HL-60/S4 treated with retinoic acid at 250 ng/mL for 4 days and 3 days (cell line): Measurements from ENCODE around the gene ANKRD42.
"Not testable (repeated sequence)": the region's sequence is repeated elsewhere in the genome, so short reads cannot be mapped to it uniquely, and the experiment has no call there.

Source experiments
- in situ Hi-C: fragments of 300-500 bp; cut with MboI; formaldehyde crosslinking; loops from 2 replicates; pipeline ENCODE4 v1.7.0; 2022; ENCODE audit warnings: low sequenced_read_pairs

ANKRD42 gene

DNA sequence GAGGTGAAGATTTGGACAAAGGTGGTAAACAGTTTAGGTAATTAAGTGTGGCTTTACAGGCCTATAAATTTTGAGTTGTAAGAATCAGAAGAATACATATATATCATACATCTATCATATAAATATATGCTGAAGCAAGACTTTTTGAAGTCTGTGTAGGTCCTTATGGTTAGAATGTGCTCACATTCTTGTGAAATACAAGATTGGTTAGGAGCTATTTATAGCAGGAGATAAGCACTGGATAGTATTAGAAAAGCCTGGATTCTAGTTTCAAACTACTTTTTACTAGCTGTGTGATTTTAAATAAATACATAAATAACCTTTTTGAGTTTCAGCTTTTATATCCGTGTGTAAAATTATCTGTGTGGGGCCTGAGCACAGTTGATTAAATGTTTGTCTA, 42.3 kb downstream of the ANKRD42 start:
- in situ Hi-C loops, result no loop called here

DNA sequence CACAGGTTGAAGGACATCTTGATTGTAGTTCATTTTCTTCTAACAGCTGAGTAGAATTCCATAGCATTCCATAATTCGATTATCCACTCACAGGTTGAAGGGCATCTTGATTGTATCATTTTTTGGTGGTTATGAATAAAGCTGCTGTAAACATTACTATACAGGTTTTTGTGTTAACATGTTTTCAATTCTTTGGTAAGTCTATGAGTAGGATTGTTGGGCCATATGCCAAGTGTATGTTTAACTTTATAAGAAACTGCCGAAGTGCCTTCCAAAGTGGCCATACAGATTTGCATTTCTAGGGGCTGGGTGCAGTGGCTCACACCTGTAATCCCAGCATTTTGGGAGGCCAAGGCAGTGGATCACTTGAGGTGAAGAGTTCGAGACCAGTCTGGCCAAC, 44.6 kb downstream of the ANKRD42 start:
- in situ Hi-C loops, result no loop called here

DNA sequence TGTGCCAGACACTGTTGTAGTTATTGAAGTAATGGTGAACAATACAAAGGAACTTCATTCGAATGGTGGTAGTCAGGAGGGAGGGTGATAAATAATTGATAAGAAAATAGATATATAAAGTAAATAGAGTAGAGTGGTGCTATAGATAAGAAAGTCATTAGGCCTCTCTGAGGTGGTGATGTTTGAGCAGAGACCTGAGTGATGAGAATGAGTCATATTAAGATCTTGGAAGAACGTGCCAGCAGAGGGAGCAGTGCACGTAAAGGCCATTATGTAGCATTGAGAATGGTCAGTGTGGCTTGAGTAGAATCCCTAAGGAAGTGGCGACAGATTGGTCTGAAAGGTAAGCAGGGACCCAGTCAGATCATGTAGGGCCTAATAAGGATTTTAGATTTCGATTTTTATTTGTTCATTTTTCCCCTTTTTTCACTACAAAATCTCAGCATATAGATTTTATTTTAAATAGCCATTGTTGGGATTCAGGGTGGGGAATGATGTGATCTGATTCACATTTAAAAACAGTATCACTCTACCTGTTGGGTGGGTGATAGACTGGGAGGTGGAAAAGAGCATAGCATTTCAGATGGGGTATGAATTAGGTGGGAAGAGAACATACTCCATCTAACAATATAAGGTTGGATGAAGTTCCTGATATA, 47.9 kb downstream of the ANKRD42 start:
- in situ Hi-C loops, result no loop called here

DNA sequence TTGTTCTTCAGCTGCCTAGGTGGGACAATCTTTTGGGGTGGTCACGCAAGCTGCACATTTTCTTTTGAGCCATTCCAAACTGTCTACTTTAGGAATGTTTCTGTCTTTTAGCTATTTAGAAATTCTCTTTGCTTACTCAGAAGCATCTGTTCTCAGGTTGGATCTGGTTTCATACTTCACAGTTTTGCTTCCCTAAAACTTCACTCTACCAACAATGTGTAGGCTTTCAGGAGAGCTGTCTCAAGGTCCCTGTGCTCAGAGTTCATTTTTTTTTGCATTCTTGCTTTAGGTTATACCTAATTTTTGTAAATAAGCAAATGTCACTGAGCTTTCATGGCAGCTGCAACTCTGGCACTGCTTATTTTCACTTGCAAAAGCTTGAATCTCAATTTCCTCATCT, 55.9 kb downstream of the ANKRD42 start:
- in situ Hi-C loops, result no loop called here

DNA sequence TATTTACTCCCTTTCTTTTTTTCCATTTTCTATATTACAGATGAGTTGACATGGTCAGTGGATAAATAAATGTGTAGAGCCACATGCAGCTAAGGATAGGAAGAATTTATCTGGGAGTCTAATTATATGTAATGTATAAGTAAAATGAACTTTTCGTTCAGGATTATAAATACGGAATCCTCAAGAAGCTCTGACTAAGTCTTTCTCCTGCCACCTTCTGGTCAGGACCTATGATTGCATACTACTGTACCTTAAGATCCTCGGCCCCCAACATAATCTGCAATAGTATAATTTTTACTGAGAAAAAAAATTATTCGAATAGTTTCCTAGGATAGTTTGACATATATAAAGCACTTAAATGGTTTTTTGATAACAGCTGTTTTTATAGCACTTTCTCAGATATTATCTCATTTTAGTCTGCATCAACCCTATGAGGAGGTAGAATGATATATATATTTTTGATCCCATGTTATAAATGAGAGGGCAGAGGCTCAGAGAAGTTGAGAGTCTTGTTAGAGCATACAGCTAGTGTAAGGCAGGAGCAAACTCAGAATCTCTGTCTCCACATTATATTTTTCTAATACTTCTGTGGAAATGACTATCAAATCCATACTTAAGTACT, 56.6 kb downstream of the ANKRD42 start:
- in situ Hi-C loops, result no loop called here

DNA sequence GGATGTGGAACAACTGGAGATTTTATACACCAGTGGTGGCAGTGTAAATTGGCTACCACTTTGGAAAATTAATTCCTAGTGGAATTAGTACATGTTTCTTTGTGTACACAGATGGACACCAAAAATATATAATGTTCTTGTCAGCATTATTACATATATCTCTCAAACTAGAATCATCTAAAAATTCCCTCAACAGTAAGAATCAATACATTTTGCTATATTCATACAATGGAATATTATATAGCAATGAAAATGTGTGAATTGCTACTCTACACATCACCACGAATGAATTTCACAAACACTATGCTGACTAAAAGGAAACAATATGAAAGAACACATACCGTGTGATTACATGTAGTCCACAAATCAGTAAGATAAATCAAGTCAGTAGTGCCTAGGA, 58.8 kb downstream of the ANKRD42 start:
- in situ Hi-C loops, result no loop called here

DNA sequence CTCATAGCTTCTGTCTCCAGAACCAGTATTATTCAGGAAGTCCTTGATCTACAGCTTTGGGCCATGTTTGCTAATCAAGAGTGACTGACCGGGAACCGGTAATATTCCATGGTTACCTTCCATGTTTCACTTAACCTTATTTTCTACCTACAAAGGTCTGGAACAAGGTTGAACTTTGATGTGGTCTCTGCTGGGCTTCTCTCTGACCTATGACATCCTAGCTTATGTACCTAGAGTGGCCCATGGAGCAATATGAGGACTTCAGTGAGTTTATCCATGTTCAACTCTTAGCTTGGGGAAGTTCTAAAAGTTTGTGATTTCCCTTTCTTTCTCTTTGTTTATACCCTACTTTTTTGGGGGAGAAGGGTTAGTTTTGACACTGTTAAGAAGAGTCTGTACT, 59.4 kb downstream of the ANKRD42 start:
- in situ Hi-C loops, result no loop called here

DNA sequence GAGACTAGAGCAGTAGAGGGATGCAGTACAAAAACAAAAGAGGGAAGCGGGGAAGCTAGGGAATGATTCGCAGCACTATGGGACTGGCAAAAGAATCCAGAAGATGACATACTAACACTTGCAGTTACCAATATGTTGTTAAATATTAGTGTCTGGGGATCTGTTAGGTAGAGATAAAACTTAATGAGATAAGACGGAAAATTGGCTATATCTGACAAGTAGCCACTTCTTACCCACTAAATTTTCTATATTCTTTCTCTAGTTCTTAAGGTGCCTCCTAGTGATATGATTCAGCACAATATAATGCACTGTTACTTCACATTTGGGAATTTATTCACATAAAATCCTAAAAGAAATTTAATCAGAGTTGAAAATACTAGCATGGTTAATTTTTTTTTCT, 61.9 kb downstream of the ANKRD42 start:
- in situ Hi-C loops, result no loop called here

DNA sequence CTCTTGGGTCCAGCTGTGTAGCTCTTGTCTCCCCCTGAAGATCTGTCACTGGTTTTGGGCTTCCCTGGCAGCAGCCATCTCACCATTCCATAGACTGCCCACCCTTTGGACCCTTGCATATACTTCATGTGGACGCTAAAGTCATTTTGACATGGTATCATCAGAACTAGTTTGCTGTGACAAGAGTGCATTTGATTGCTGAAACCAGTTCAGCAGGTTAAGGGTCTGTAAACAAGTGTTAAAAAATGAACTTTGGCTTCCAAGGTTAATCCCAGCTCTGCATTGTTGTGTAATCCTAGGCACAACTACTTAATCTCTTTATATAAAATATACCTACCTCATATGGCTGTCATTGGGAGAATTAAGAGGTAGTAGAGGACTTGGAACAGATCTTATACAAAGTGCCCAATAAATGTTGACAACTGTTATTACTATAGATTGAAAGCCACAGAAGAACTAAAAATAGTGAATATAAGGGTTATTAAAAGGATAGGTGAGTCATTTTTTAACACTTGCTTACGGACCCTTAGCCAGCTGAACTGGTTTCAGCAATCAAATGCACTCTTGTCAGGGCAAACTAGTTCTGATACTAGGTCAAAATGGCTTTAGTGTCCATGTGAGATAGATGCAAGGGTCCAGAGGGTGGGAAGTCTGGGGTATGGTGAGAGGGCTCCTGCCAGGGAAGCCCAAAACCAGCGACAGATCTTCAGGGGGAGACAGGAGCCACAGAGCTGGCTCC, 63.3 kb downstream of the ANKRD42 start:
- in situ Hi-C loops, result no loop called here

DNA sequence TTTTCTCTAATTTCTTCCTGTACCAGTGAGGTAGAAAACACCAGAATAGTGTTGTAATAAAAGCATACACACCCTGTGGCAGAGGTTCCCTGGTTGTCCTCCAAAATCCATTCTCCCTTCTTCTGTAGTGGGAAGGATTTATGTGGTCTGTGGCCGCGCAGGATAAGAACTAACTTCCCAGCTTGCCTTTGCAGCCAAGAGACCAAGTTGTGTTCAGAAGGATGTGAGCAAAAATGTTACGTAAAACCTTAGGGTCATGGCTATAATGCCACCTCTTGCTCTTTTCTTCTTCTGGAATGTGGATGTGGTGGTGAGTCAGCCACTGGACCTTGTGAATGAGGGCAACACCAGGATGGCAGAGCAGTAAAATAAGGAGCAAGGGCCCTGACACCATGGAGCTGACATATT, 64.3 kb downstream of the ANKRD42 start:
- in situ Hi-C loops, result no loop called here

DNA sequence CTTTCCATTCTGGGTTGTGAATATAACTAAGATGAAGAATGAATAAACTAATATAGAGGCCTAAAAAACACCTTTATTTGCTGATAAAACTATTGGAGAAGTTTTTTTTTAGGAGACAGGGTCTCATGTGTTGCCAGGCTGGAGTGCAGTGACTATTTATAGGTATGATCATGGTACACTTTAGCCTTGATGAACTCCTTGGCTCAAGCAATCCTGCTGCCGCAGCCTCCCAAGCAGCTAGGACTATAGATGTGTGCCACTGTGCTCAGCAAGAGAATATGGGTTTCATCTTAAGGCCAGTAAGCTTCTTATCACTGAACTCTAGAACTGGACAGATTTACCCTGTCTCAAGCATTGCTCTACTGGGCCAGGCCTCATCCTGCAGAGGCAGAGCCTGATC, 66.0 kb downstream of the ANKRD42 start:
- in situ Hi-C loops, result no loop called here

DNA sequence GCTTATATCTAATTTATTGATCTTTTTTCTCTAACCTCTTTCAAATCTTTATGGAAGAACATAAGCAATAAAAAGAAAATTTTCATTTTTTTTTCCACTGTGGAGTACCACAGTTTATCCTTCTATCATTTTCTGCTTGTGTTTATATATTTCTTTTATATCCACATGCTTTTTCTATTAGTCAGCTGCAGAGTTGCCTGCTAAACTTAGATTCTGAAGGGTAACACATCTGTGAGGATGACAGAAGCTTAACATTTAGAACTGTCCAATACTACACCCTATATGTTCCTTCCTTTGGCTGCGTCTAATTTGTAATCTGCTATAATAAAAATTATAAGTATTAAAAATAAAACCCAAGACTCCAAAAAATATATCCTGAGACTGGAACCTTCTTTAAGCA, 71.8 kb downstream of the ANKRD42 start:
- in situ Hi-C loops, result no loop called here

DNA sequence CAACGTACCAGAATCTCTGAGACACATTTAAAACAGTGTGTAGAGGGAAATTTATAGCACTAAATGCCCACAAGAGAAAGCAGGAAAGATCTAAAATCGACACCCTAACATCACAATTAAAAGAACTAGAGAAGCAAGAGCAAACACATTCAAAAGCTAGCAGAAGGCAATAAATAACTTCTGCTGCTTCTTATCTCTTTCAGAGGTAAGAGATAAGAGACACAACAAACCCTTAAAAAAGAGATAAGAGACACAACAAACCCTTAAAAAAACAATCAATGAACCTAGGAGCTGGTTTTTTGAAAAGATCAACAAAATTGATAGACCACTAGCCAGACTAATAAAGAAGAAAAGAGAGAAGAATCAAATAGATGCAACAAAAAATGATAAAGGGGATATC, 75.6 kb downstream of the ANKRD42 start:
- in situ Hi-C loops, result not testable (repeated sequence)

DNA sequence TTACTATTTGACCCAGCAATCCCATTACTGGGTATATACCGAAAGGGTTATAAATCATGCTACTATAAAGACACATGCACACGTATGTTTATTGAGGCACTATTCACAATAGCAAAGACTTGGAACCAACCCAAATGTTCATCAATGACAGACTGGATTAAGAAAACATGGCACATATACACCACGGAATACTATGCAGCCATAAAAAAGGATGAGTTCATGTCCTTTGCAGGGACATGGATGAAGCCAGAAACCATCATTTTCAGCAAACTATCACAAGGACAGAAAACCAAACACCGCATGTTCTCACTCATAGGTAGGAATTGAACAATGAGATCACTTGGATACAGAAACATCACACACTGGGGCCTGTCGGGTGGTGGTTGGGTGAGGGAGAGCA, 78.2 kb downstream of the ANKRD42 start:
- in situ Hi-C loops, result not testable (repeated sequence)

DNA sequence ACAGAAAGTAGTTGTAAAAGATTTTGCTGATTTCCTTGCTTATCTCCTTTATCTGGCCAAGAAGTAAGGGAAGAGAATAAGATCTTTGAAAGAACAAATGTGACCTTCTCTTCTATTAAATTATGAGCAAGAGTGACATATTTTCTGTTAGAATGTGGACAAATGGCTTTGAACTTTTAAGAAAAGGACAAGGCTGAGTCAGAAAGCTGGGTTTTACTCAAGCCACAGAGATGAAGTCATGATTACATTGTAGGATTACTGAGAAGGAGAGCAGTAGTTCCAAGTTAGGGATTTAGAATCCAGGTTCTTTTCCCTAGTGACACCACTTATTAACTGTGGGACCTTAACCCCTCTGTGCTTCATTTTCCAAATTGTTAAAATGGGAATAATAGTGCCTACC, 79.1 kb downstream of the ANKRD42 start:
- in situ Hi-C loops, result no loop called here

DNA sequence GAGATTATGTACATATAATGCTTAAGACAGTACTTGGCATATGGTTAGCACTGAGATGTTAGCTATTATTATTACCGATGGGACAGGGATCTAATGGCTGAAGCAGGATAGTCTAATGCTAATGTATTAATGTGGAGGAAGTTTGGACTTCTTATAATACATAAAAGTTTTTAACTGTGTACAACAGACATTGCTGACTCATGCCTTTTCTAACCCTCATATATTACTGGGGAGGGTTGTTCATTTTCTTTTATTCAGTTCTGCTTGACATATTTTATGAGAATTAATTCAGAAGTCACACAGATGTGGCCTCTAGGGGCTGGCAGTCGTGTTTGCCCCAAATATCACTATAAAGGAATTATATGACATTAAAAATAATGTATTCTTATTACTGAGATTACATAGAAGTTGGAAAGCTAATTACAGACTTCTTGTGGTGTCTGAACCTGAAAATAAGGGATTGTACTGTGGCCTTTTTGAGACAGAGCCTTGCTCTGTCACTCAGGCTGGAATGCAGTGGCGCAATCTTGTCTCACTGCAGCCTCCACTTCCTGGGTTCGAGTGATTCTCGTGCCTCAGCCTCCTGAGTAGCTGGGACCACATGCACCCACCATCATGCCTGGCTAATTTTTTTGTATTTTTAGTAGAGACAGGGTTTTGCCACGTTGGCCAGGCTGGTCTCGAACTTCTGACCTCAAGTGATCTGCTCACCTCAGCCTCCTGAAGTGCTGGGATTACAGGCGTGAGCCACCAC, 82.6 kb downstream of the ANKRD42 start:
- in situ Hi-C loops, result no loop called here

DNA sequence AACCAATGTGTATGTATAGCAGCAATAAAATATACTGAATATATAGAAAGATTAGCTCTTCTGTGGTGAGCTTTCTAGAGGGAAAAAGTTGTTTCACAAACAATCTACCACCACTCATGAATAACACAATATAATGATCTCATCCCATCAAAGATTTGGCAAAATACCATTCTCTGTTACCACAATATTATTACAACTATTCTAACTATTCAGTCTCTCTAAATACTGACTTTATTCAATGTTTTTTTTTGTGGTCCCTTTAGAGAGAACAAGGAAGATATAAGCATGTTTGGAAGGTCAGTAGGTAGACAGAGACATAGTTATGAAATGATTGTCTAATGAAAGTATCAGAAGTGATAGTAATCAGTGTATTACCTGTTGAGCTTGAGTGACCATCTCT, 84.8 kb downstream of the ANKRD42 start:
- in situ Hi-C loops, result no loop called here

DNA sequence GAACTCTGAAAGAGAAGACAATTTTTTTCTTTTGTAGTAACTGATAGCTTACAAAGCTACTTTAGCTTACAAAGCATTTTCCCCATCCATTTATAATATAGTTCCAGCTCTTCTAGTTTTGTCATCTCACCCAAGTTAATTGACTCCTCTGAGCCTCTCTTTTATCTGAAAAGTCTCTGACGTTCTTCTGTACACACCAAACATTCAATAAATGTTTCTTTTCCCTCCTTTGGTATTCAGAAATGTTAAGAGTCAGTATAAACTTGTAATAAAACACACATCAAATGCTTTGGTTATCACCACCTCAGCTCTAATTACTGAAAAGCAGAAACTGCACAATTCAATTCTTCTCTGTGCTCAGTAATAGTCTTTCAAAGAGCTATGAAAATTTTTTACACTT, 86.7 kb downstream of the ANKRD42 start:
- in situ Hi-C loops, result no loop called here

DNA sequence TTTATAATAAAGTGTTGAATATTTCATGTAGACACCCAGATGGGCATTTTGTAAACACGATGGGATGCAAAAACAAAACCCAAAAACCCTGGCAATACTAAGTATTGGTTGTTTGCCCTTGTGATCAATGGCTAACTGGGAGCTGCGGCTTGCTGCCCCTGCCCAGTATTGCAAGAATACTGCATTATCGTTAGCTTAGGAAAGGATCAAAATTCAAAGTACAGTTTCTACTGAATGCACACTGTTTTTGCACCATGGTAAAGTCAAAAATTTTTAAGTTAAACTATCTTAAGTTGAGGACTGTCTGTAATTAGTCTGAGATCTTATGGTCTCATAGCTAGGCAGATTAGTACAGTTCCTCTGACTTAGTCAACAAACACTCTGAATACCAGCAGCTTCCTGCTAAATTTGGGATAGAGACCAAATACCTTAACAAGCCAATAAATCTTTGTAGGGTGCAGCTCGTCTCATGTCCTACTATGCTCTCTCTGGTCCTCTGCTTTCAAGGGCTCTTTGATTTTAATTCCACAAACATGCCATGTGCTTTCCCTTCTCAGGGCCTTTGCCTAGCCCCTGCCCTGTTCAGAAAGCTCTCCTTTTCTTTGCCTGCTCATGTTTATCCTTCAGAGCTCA, 88.7 kb downstream of the ANKRD42 start:
- in situ Hi-C loops, result no loop called here

DNA sequence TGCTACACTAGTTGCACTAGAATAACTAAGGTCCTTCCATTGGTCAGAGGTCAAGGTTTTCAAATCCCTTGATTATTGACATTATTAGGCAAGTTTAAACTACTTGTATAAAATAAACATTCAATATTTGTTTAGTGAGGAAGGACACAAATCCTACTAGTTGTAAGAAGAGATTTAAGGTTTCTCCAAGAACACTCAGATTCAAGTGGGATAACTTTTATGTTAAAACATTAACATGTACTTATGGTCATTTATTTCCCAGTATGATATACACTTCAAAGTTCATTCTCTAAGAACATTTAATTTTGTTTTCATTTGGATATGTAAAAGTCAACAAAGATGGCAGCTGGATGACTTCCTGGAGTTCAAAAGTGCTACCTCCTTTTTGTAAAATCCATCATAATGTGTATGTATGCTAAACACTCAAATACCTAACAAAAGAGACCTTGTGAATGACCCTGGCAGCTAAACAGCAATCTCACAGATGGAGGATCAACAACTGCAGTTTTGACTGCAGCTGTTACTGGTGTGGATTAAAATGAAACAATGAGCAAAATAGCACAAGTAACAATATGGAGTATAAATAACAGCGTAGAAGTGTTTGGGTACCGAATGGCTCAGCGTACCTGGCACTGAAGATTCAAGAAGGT, 91.1 kb downstream of the ANKRD42 start:
- in situ Hi-C loops, result no loop called here
